HG03025 (cell line): ENCODE data around the gene HLA-F.

Source experiments
- ATAC-seq: cut with Tn5 transposase; IDR thresholded peaks from one replicate; pipeline ENCODE4 v1.9.1; 2021; ENCODE audit warnings: mild to moderate bottlenecking, moderate library complexity; ENCODE audit not compliant: unreplicated experiment, low FRiP score

The HLA-F gene

GRCh38 chr6:29758761-29759160, 35.5 kb downstream of the HLA-F start:
- no peak for ATAC-seq

DNA sequence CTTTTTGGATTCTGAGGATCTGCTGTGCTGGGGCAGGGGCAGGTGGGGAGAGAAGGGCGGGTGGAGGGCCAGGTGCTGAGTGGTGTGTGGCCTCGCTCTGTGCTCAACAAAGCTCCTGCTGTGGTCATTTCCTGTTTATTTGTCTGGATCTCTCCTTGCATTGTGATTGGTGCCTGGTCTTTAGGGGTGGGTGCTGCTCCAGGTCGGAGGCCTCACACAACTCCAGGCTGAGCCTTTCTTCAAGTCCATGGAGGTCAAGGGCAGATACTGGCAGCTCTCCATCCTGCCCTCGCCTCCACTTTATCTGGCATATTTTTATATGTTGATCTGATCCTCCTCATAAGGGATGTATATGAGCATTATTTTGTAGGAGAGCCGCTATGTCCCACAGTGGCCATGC, 36.2 kb downstream of the HLA-F start:
- ATAC-seq = no peak

GRCh38 chr6:29760328-29760727, 37.1 kb downstream of the HLA-F start:
- ATAC-seq = no peak

- no peak for ATAC-seq
Measured at GRCh38 chr6:29762051-29762450, 38.8 kb downstream of the HLA-F start.

- ATAC-seq = no peak
Measured at GRCh38 chr6:29762781-29763214, 39.6 kb downstream of the HLA-F start.

GRCh38 chr6:29763491-29764289, 40.5 kb downstream of the HLA-F start:
- no peak for ATAC-seq

GRCh38 chr6:29764422-29765196, 41.4 kb downstream of the HLA-F start:
- ATAC-seq = no peak

- no peak for ATAC-seq
Measured at GRCh38 chr6:29769336-29769735, 46.1 kb downstream of the HLA-F start.

DNA sequence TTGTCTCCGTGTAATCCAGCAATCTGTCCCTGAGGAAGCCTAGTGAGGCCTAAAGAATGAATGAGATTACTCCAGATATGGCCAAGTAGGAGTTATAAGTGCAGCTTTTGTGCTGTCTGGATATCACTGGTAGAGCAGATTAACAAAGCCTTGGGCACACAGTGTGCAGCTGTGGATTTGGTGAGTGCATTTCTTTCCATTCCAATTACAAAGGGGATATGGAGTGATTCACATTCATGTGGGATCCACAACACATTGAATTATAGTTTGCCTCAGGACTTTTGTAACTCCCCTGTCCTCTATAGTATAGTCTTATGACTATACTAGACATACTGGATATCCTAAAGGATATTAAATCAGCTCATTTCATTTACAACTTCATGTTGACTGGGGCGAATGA, 47.1 kb downstream of the HLA-F start:
- no peak for ATAC-seq

- no peak for ATAC-seq
Measured at GRCh38 chr6:29776684-29777083, 53.5 kb downstream of the HLA-F start.
